ENCODE data around the gene ANAPC10. TPM values are rescaled to one million over a fixed set of nuclear protein-coding genes. Genes with fewer than 3 reads are reported as not detected.
"Not testable (repeated sequence)": the region's sequence is repeated elsewhere in the genome, so short reads cannot be mapped to it uniquely, and the experiment has no call there.

ANAPC10 gene, protein sequence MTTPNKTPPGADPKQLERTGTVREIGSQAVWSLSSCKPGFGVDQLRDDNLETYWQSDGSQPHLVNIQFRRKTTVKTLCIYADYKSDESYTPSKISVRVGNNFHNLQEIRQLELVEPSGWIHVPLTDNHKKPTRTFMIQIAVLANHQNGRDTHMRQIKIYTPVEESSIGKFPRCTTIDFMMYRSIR
- polyA plus RNA-seq (2013, experiment 1 of 4), result 21.2 TPM
- 20.8 TPM for polyA plus RNA-seq (2013, experiment 2 of 4)
- 23.8 TPM for polyA plus RNA-seq (2013, experiment 3 of 4)
- polyA plus RNA-seq (2013, experiment 4 of 4), result 25.6 TPM

DNA sequence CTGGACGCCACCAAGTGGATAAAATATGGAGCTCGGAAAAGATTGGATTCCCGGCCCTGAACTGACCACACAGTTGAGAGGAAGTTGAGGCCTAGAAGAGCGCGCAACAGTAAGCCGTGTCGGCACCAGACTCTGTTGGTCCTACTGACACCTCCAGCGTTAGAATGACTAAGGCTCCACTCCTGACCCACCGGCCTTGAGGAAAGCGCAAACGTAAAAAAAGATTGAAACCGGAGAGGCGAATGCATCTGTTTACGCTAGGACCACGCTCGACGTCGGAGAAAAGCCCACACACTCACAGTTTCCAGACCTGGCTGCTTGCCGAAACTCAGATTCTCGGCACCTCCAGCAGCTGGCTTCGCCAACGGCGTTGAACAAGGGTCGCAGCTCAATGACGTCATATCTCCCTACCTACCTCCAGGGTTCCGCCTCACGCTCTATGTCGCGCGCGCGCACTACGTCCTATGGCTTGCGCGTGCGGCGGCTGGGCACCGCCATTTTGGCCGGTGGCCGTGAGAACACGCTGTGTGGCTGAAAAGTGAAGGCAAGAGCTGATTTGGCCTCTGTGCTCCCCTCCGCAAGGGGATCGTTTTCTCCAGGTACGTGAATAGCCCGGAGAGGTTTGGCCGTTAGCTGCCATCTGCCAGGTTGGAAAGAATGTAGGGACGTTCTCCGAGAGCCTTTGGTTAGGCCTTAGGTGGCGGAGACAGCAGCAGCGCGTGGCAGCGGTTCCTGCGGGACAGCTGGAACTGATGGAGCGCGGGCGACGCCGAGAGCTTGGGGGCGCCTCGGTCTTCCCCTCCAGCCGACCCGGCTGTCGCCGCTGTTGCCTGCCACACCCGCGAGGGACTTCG lies at the start of gene ANAPC10, which contains the start of gene ABCE1:
Gene ANAPC10, minus strand, starts transcription at position 376 of the 854 bp plus-strand sequence. CDS start 2,097 bp downstream, outside the sequence.
Gene ABCE1, plus strand, starts transcription at position 491 of the 854 bp plus-strand sequence. CDS start 6,102 bp downstream, outside the sequence.
- no peaks in the 10 kb centered on the region for H3K27me3 ChIP-seq (ENCODE audit: control insufficient read depth, insufficient read depth, low read length, poor library complexity, severe bottlenecking)
- H3K27ac ChIP-seq (ENCODE audit: insufficient read depth, low read depth, low read length, poor library complexity, severe bottlenecking), result peak within 1 kb of the TSS; percentile 91
- 0% methylated on average over 67 of the region's 67 CpGs for WGBS, 2 experiments
- H3K9me3 ChIP-seq (ENCODE audit: control insufficient read depth, low read length), result no peaks in the 10 kb centered on the region
- peaks cover 3% of the 10 kb centered on the region for H3K4me1 ChIP-seq (ENCODE audit: control insufficient read depth, insufficient read depth, low read length)
- peaks cover 26% of the 10 kb centered on the region for H3K36me3 ChIP-seq (ENCODE audit: control insufficient read depth, insufficient read depth, low read length)
- peak within 1 kb of the TSS; percentile 77 for H3K4me3 ChIP-seq (ENCODE audit: insufficient read depth, low read depth, low read length)

DNA sequence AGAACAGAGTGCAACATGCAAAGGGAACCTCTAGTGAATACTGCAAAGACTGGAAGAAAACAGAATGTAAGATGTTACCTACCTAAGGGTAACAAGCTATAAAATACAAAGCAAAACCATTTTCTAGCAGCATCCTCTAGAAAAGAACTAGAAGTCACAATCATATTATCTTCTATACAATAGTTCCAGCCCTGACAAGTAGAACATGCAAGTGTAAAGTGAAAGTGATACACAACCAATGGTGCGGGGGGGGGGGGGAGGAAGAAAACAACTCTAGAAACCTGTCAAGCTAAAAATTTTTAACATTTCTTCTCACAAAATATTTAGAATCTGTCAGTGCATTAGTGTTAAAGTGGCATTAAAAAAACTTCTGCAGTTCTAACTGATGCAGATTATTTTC lies 38.2 kb upstream of the ANAPC10 start:
- WGBS, 2 experiments, result no CpG with 5 or more reads among the region's 1 CpG
- H3K27ac ChIP-seq (ENCODE audit: insufficient read depth, low read depth, low read length, poor library complexity, severe bottlenecking); H3K9me3 ChIP-seq (ENCODE audit: control insufficient read depth, low read length); H3K4me3 ChIP-seq (ENCODE audit: insufficient read depth, low read depth, low read length); H3K4me1 ChIP-seq (ENCODE audit: control insufficient read depth, insufficient read depth, low read length); H3K27me3 ChIP-seq (ENCODE audit: control insufficient read depth, insufficient read depth, low read length, poor library complexity, severe bottlenecking): not testable (repeated sequence)
- H3K36me3 ChIP-seq (ENCODE audit: control insufficient read depth, insufficient read depth, low read length), result peaks cover 12% of the 10 kb centered on the region

DNA sequence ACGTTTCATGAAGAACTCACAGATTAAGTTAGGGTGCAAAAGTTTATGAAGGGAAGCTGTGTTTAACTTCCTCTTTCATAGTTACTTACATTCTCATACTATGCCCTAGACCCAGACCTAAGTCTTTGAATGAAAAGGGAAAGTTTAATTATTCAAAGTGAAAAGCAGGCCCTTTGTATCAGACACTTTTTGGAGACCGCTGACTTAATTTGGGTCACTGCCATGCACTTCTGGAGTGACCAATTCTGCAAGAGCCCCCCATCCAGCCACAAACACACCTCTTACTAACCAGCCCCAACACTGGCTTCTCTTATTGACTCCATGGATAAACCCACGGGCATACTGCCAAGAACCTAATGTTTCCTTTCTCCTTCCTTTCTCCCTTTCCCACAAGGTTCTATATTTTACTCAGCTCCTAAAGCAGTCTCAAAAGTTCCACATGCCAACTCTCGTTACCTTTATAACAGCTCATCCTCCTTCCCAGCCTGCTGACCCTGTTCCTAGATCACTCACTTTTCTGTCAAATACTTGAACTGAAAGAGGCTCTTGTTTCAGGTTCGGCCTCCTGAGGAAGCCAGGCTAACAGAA lies 34.6 kb upstream of the ANAPC10 start:
- no peaks in the 10 kb centered on the region for H3K9me3 ChIP-seq (ENCODE audit: control insufficient read depth, low read length)
- no peaks in the 10 kb centered on the region for H3K4me1 ChIP-seq (ENCODE audit: control insufficient read depth, insufficient read depth, low read length)
- H3K27ac ChIP-seq (ENCODE audit: insufficient read depth, low read depth, low read length, poor library complexity, severe bottlenecking), result no peak overlapping the region
- 88 to 93% methylated on average over 3 to 5 of the region's 5 CpGs for WGBS, 2 experiments
- H3K4me3 ChIP-seq (ENCODE audit: insufficient read depth, low read depth, low read length), result no peak overlapping the region
- H3K36me3 ChIP-seq (ENCODE audit: control insufficient read depth, insufficient read depth, low read length), result no peaks in the 10 kb centered on the region
- no peaks in the 10 kb centered on the region for H3K27me3 ChIP-seq (ENCODE audit: control insufficient read depth, insufficient read depth, low read length, poor library complexity, severe bottlenecking)

GRCh38 chr4:145131848-145132247 lies 33.9 kb upstream of the ANAPC10 start:
- Histone ChIP-seq H3K9me3 (ENCODE audit: control insufficient read depth, low read length) (no peaks in the 10 kb centered on the region), H3K4me3 (ENCODE audit: insufficient read depth, low read depth, low read length) (no peak overlapping the region), H3K27ac (ENCODE audit: insufficient read depth, low read depth, low read length, poor library complexity, severe bottlenecking) (no peak overlapping the region), H3K27me3 (ENCODE audit: control insufficient read depth, insufficient read depth, low read length, poor library complexity, severe bottlenecking) (no peaks in the 10 kb centered on the region), H3K4me1 (ENCODE audit: control insufficient read depth, insufficient read depth, low read length) (no peaks in the 10 kb centered on the region), H3K36me3 (ENCODE audit: control insufficient read depth, insufficient read depth, low read length) (no peaks in the 10 kb centered on the region)
- WGBS, 2 experiments, result 90 to 95% methylated on average over 11 to 12 of the region's 12 CpGs

- Histone ChIP-seq H3K4me1 (ENCODE audit: control insufficient read depth, insufficient read depth, low read length) (no peaks in the 10 kb centered on the region), H3K9me3 (ENCODE audit: control insufficient read depth, low read length) (no peaks in the 10 kb centered on the region), H3K27ac (ENCODE audit: insufficient read depth, low read depth, low read length, poor library complexity, severe bottlenecking) (no peak overlapping the region), H3K36me3 (ENCODE audit: control insufficient read depth, insufficient read depth, low read length) (peaks cover 9% of the 10 kb centered on the region), H3K27me3 (ENCODE audit: control insufficient read depth, insufficient read depth, low read length, poor library complexity, severe bottlenecking) (no peaks in the 10 kb centered on the region), H3K4me3 (ENCODE audit: insufficient read depth, low read depth, low read length) (no peak overlapping the region)
- 60 to 90% methylated on average over 2 of the region's 2 CpGs for WGBS, 2 experiments
Measured at GRCh38 chr4:145130788-145131399, 32.9 kb upstream of the ANAPC10 start.

GRCh38 chr4:145130130-145130529 lies 32.1 kb upstream of the ANAPC10 start:
- no peaks in the 10 kb centered on the region for H3K27me3 ChIP-seq (ENCODE audit: control insufficient read depth, insufficient read depth, low read length, poor library complexity, severe bottlenecking)
- no peak overlapping the region for H3K4me3 ChIP-seq (ENCODE audit: insufficient read depth, low read depth, low read length)
- H3K27ac ChIP-seq (ENCODE audit: insufficient read depth, low read depth, low read length, poor library complexity, severe bottlenecking), result no peak overlapping the region
- no peaks in the 10 kb centered on the region for H3K9me3 ChIP-seq (ENCODE audit: control insufficient read depth, low read length)
- peaks cover 15% of the 10 kb centered on the region for H3K36me3 ChIP-seq (ENCODE audit: control insufficient read depth, insufficient read depth, low read length)
- no peaks in the 10 kb centered on the region for H3K4me1 ChIP-seq (ENCODE audit: control insufficient read depth, insufficient read depth, low read length)

DNA sequence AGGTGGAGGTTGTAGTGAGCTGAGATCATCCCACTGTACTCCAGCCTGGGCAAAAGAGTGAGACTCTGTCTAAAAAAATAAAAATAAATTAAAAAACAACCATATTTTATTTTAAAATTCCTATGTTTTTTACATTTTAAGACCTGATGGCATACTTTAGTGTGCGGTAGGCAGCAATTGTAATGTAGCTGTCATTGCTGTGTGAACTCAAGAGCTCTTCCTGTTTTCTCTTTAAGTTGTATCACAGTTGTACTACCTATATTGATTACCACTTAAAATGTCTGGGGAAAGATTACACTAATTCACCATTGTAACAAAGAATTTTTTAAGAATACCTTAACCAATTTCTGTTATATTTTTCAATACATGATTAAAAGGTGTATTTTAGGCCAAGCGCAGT lies 27.4 kb upstream of the ANAPC10 start:
- H3K27ac ChIP-seq (ENCODE audit: insufficient read depth, low read depth, low read length, poor library complexity, severe bottlenecking), result no peak overlapping the region
- no peak overlapping the region for H3K4me3 ChIP-seq (ENCODE audit: insufficient read depth, low read depth, low read length)
- no peaks in the 10 kb centered on the region for H3K9me3 ChIP-seq (ENCODE audit: control insufficient read depth, low read length)
- WGBS, 2 experiments, result 92 to 100% methylated on average over 1 of the region's 2 CpGs
- no peaks in the 10 kb centered on the region for H3K27me3 ChIP-seq (ENCODE audit: control insufficient read depth, insufficient read depth, low read length, poor library complexity, severe bottlenecking)
- H3K4me1 ChIP-seq (ENCODE audit: control insufficient read depth, insufficient read depth, low read length), result no peaks in the 10 kb centered on the region
- peaks cover 31% of the 10 kb centered on the region for H3K36me3 ChIP-seq (ENCODE audit: control insufficient read depth, insufficient read depth, low read length)

GRCh38 chr4:145108128-145108527 lies 10.1 kb upstream of the ANAPC10 start:
- Histone ChIP-seq H3K4me3 (ENCODE audit: insufficient read depth, low read depth, low read length) (no peak overlapping the region), H3K27ac (ENCODE audit: insufficient read depth, low read depth, low read length, poor library complexity, severe bottlenecking) (no peak overlapping the region), H3K9me3 (ENCODE audit: control insufficient read depth, low read length) (no peaks in the 10 kb centered on the region), H3K4me1 (ENCODE audit: control insufficient read depth, insufficient read depth, low read length) (no peaks in the 10 kb centered on the region), H3K27me3 (ENCODE audit: control insufficient read depth, insufficient read depth, low read length, poor library complexity, severe bottlenecking) (no peaks in the 10 kb centered on the region), H3K36me3 (ENCODE audit: control insufficient read depth, insufficient read depth, low read length) (peaks cover 37% of the 10 kb centered on the region)

DNA sequence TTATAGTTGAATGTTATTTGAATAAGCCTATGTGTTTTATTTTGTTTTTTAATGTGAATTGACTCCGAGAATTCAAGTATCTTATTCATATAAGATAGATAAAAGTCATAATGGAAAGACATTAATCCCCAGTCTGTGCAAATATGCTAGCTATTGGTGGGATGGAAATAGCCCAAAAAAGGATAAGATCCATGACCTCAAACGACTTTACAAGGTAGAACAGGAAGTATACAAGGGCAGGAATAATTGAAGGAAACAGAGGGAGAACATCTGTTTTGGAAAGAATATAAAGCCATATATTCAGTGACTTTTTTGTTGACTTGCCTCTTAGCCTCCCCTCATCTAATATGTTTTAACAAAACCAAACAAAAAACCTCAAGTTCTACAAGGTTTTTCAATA lies 9.1 kb upstream of the ANAPC10 start:
- Histone ChIP-seq H3K4me3 (ENCODE audit: insufficient read depth, low read depth, low read length) (no peak overlapping the region), H3K9me3 (ENCODE audit: control insufficient read depth, low read length) (no peaks in the 10 kb centered on the region), H3K27ac (ENCODE audit: insufficient read depth, low read depth, low read length, poor library complexity, severe bottlenecking) (no peak overlapping the region), H3K27me3 (ENCODE audit: control insufficient read depth, insufficient read depth, low read length, poor library complexity, severe bottlenecking) (no peaks in the 10 kb centered on the region), H3K36me3 (ENCODE audit: control insufficient read depth, insufficient read depth, low read length) (peaks cover 27% of the 10 kb centered on the region), H3K4me1 (ENCODE audit: control insufficient read depth, insufficient read depth, low read length) (peaks cover under 1% of the 10 kb centered on the region)
- 88 to 89% methylated on average over 1 to 2 of the region's 2 CpGs for WGBS, 2 experiments

DNA sequence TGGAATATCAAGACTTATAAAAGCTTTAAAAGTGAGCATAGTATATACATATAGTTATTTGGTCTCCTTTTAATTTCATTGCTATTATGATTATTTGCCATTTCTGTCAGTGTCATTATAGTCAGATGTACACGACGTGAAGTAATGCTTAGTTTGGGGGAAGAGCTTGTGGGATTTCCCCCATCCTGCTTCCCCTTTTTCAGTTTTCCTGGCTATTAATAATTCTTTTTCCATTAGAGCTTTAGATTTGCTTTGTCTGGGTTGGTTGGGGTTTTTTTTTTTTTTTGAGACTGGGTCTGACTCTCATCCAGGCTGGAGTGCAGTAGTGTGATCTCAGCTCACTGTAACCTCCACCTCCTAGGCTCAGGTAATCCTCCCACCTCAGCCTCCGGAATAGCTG lies 5.5 kb upstream of the ANAPC10 start:
- Histone ChIP-seq H3K27ac (ENCODE audit: insufficient read depth, low read depth, low read length, poor library complexity, severe bottlenecking) (no peak overlapping the region), H3K4me1 (ENCODE audit: control insufficient read depth, insufficient read depth, low read length) (peaks cover 3% of the 10 kb centered on the region), H3K4me3 (ENCODE audit: insufficient read depth, low read depth, low read length) (no peak overlapping the region), H3K9me3 (ENCODE audit: control insufficient read depth, low read length) (no peaks in the 10 kb centered on the region), H3K27me3 (ENCODE audit: control insufficient read depth, insufficient read depth, low read length, poor library complexity, severe bottlenecking) (no peaks in the 10 kb centered on the region), H3K36me3 (ENCODE audit: control insufficient read depth, insufficient read depth, low read length) (peaks cover 4% of the 10 kb centered on the region)
- 93 to 100% methylated on average over 3 of the region's 3 CpGs for WGBS, 2 experiments
